HL-60 (cell line): ENCODE data around the gene TRAPPC12.

Experiments
- GABPA ChIP-seq: IDR thresholded peaks from 2 replicates; pipeline ENCODE4 v1.6.1; 2012; ENCODE audit warnings: low read depth
- POLR2AphosphoS5 ChIP-seq: IDR thresholded peaks from 2 replicates; pipeline ENCODE4 v1.6.1; 2012; ENCODE audit warnings: low read depth
- SPI1 ChIP-seq: IDR thresholded peaks from 2 replicates; pipeline ENCODE4 v1.6.1; 2012; ENCODE audit warnings: low read depth, mild to moderate bottlenecking, borderline replicate concordance
- TF ChIP-seq, protein P1 (sequence below): IDR thresholded peaks from one replicate; pipeline ENCODE4 v1.5.1; 2011; ENCODE audit warnings: low read length, control low read depth, inconsistent platforms; ENCODE audit not compliant: insufficient read depth
- TF ChIP-seq, protein P2 (sequence below): IDR thresholded peaks from 2 replicates; pipeline ENCODE4 v1.6.1; 2012; ENCODE audit warnings: low read depth; ENCODE audit not compliant: insufficient replicate concordance

DNA sequence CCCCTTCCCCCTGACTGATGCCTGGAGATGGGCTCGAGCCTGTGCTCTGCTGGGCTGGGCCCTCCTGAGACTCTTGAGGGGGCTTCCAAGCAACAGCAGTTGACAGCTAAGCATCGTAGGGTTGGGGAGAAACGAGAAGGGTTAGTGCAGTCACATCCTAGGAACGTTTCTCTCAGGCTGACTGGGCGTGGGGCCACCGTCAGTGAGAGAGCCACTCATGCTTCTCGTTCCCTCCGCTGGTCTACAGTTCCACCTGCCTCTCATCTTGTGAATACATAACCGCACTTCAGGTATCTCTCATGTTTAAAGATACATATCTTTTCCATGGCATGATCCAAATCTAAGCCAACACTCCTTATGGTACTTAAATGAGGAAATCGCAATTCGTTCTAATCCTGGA is 66.4 kb downstream of the TRAPPC12 start:
- TF ChIP-seq, protein P1, sequence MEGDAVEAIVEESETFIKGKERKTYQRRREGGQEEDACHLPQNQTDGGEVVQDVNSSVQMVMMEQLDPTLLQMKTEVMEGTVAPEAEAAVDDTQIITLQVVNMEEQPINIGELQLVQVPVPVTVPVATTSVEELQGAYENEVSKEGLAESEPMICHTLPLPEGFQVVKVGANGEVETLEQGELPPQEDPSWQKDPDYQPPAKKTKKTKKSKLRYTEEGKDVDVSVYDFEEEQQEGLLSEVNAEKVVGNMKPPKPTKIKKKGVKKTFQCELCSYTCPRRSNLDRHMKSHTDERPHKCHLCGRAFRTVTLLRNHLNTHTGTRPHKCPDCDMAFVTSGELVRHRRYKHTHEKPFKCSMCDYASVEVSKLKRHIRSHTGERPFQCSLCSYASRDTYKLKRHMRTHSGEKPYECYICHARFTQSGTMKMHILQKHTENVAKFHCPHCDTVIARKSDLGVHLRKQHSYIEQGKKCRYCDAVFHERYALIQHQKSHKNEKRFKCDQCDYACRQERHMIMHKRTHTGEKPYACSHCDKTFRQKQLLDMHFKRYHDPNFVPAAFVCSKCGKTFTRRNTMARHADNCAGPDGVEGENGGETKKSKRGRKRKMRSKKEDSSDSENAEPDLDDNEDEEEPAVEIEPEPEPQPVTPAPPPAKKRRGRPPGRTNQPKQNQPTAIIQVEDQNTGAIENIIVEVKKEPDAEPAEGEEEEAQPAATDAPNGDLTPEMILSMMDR, result no peak
- TF ChIP-seq, protein P2, sequence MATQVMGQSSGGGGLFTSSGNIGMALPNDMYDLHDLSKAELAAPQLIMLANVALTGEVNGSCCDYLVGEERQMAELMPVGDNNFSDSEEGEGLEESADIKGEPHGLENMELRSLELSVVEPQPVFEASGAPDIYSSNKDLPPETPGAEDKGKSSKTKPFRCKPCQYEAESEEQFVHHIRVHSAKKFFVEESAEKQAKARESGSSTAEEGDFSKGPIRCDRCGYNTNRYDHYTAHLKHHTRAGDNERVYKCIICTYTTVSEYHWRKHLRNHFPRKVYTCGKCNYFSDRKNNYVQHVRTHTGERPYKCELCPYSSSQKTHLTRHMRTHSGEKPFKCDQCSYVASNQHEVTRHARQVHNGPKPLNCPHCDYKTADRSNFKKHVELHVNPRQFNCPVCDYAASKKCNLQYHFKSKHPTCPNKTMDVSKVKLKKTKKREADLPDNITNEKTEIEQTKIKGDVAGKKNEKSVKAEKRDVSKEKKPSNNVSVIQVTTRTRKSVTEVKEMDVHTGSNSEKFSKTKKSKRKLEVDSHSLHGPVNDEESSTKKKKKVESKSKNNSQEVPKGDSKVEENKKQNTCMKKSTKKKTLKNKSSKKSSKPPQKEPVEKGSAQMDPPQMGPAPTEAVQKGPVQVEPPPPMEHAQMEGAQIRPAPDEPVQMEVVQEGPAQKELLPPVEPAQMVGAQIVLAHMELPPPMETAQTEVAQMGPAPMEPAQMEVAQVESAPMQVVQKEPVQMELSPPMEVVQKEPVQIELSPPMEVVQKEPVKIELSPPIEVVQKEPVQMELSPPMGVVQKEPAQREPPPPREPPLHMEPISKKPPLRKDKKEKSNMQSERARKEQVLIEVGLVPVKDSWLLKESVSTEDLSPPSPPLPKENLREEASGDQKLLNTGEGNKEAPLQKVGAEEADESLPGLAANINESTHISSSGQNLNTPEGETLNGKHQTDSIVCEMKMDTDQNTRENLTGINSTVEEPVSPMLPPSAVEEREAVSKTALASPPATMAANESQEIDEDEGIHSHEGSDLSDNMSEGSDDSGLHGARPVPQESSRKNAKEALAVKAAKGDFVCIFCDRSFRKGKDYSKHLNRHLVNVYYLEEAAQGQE, result no peak
- TF ChIP-seq POLR2AphosphoS5 (no peak), GABPA (no peak), SPI1 (no peak)
